Small intestine (tissue), 16 donors: ENCODE results near the gene PLK5. TPM values are rescaled to one million over a fixed set of nuclear protein-coding genes. Genes with fewer than 3 reads are reported as not detected.
"Not testable (repeated sequence)": the region's sequence is repeated elsewhere in the genome, so short reads cannot be mapped to it uniquely, and the experiment has no call there.

Experiments used
- DNase-seq, 2 donors: peaks; one replicate each; pipeline versions ENCODE4 v3.0.0 to v3.0.0-alpha.2; 2013
- FAIRE-seq: peaks from 2 replicates; lab custom pipeline; 2012; peaks lifted over from hg19 to GRCh38; lab: Jason Lieb, UNC
- H3K27ac ChIP-seq, 3 donors: one replicate each; pipeline ENCODE4 v1.5.1; 2013; ENCODE audit warnings: low read length in 2 of 3, mild to moderate bottlenecking in 2 of 3, control low read depth in 1 of 3, inconsistent platforms in 1 of 3, low read depth in 1 of 3, moderate library complexity in 1 of 3
- H3K27me3 ChIP-seq, 3 donors: one replicate each; pipeline ENCODE4 v1.6.1; 2013; ENCODE audit warnings: low read length in 3 of 3, inconsistent platforms in 1 of 3; ENCODE audit not compliant: control insufficient read depth in 3 of 3, insufficient read depth in 3 of 3
- H3K36me3 ChIP-seq, 3 donors: one replicate each; pipeline ENCODE4 v1.6.1; 2013; ENCODE audit warnings: low read length in 3 of 3, inconsistent platforms in 1 of 3, low read depth in 1 of 3, mild to moderate bottlenecking in 1 of 3, moderate library complexity in 1 of 3; ENCODE audit not compliant: control insufficient read depth in 3 of 3, insufficient read depth in 2 of 3
- H3K4me1 ChIP-seq, 3 donors: one replicate each; pipeline ENCODE4 v1.6.1; 2013; ENCODE audit warnings: low read length in 2 of 3, inconsistent platforms in 1 of 3, low read depth in 1 of 3, mild to moderate bottlenecking in 1 of 3, moderate library complexity in 1 of 3; ENCODE audit not compliant: control insufficient read depth in 3 of 3, insufficient read depth in 2 of 3
- H3K4me3 ChIP-seq, 3 donors: one replicate each; pipeline ENCODE4 v1.5.1; 2013; ENCODE audit warnings: low read length in 3 of 3, control low read depth in 1 of 3, inconsistent platforms in 1 of 3, low read depth in 1 of 3, mild to moderate bottlenecking in 1 of 3, moderate library complexity in 1 of 3
- H3K9me3 ChIP-seq, 2 donors: one replicate each; pipeline ENCODE4 v1.6.1; 2013; ENCODE audit warnings: low read depth in 1 of 2, low read length in 1 of 2; ENCODE audit not compliant: control insufficient read depth in 2 of 2, insufficient read depth in 1 of 2
- WGBS, 3 donors: extraction: QIAGEN DNeasy Blood & Tissue Kit; methylation state at CpG; one replicate each; pipeline ENCODE4 v1.1.7; 2013; 5-methylcytosine and 5-hydroxymethylcytosine counted together
- long read RNA-seq, 10 donors: transcript quantifications; one replicate each; lab custom pipeline, GENCODE V29; 2026
- polyA plus RNA-seq, 4 donors: library from polyadenylated mRNA; stranded (reverse) in 3 of 4; unstranded in 1 of 4; fragments of 200-250 nt in 3 of 4; fragments of 120-200 nt in 1 of 4; gene quantifications; one replicate each; pipeline versions ENCODE4 v1.2.1 to v1.2.3, GENCODE V29; 2013
- donor health status: healthy with polysubstance abuse.
- donor health status: control.
- donor health status: control.
- donor health status: Bipolar disorder and iron deficiency.
- donor health status: healthy.

Gene PLK5
- polyA plus RNA-seq = under 1 TPM in 2 of 4 donors, not detected in 2; 0.15 to 0.25 TPM
- long read RNA-seq, donor 1 = 0 reads
- long read RNA-seq, donor 2 = 0 reads
- long read RNA-seq, donor 3 = 0 reads
- long read RNA-seq, donor 4 = 0 reads
- long read RNA-seq, donor 5 = 0 reads
- long read RNA-seq, donor 6 = 0 reads
- long read RNA-seq, donor 7, partial matches to known transcripts = 15 of 15 reads
- long read RNA-seq, donor 7, other reads (novel, unspliced or antisense) = 0 of 15 reads
- long read RNA-seq, donor 8 = 0 reads
- long read RNA-seq, donor 9 = 0 reads
- long read RNA-seq, donor 10, partial matches to known transcripts = 5 of 5 reads
- long read RNA-seq, donor 10, other reads (novel, unspliced or antisense) = 0 of 5 reads

GRCh38 chr19:1523412-1524286, at the start of gene PLK5:
PLK5 (plus strand) TSS chr19:1524077; CDS start chr19:1526997, 2,920 bp downstream.
- Histone ChIP-seq H3K9me3 (no peaks in the 10 kb centered on the region), H3K4me3 (no peak within 1 kb of the TSS), H3K4me1 (no peaks in the 10 kb centered on the region), H3K36me3 (no peaks in the 10 kb centered on the region), H3K27me3 (peaks cover 28 to 48% (median 29%) of the 10 kb centered on the region in 3 donors), H3K27ac (no peak within 1 kb of the TSS)
- no peak for FAIRE-seq
- DNase-seq = no peak
- 8 to 14% (median 12%) methylated on average over 53 to 92 of the region's 92 CpGs for WGBS, 3 donors

- H3K27me3 ChIP-seq = peaks cover 5 to 36% (median 9%) of the 10 kb centered on the region in 3 donors
- DNase-seq (peak in 1 of 2 donors; percentile 1), FAIRE-seq (no peak)
- H3K4me3 ChIP-seq = no peak overlapping the region
- H3K36me3 ChIP-seq = peaks cover 0 to 38% (median 5%) of the 10 kb centered on the region in 3 donors
- H3K9me3 ChIP-seq = no peaks in the 10 kb centered on the region
- H3K4me1 ChIP-seq = peaks cover 0 to 31% (median 6%) of the 10 kb centered on the region in 3 donors
- 90 to 93% (median 91%) methylated on average over 26 of the region's 26 CpGs for WGBS, 3 donors
- H3K27ac ChIP-seq = no peak overlapping the region
Observed at GRCh38 chr19:1474765-1475351, 49.0 kb upstream of the PLK5 start.

- H3K9me3 ChIP-seq = no peaks in the 10 kb centered on the region
- H3K4me1 ChIP-seq = peaks cover 0 to 23% (median 3%) of the 10 kb centered on the region in 3 donors
- peaks cover 0 to 38% (median 5%) of the 10 kb centered on the region in 3 donors for H3K36me3 ChIP-seq
- peaks cover 4 to 26% (median 5%) of the 10 kb centered on the region in 3 donors for H3K27me3 ChIP-seq
- DNase-seq (no peak), FAIRE-seq (no peak)
- WGBS, 3 donors = 92 to 94% (median 93%) methylated on average over 30 to 31 of the region's 31 CpGs
- no peak overlapping the region for H3K27ac ChIP-seq
- no peak overlapping the region for H3K4me3 ChIP-seq
Observed at GRCh38 chr19:1475751-1476437, 48.0 kb upstream of the PLK5 start.

- 83 to 93% (median 89%) methylated on average over 9 of the region's 9 CpGs for WGBS, 3 donors
- FAIRE-seq, DNase-seq, H3K9me3 ChIP-seq, H3K27ac ChIP-seq, H3K4me3 ChIP-seq: not testable (repeated sequence)
- H3K27me3 ChIP-seq = peaks cover 0 to 15% (median 0%) of the 10 kb centered on the region in 3 donors
- H3K36me3 ChIP-seq = peaks cover 0 to 38% (median 5%) of the 10 kb centered on the region in 3 donors
- H3K4me1 ChIP-seq = peaks cover 0 to 11% (median 0%) of the 10 kb centered on the region in 3 donors
Observed at GRCh38 chr19:1477056-1477455, 46.8 kb upstream of the PLK5 start.

GRCh38 chr19:1478934-1479707, 44.8 kb upstream of the PLK5 start, which contains the start of gene C19orf25:
C19orf25 (minus strand) TSS chr19:1479215; CDS start chr19:1478903, 312 bp downstream.
- no peaks in the 10 kb centered on the region for H3K27me3 ChIP-seq
- DNase-seq (peak; percentile 95 to 97), FAIRE-seq (no peak)
- 0 to 1% (median 1%) methylated on average over 60 to 71 of the region's 71 CpGs for WGBS, 3 donors
- H3K4me3 ChIP-seq = peak within 1 kb of the TSS; percentile 85 to 99 (median 92)
- H3K27ac ChIP-seq = peak within 1 kb of the TSS; percentile 56 to 92 (median 80)
- peaks cover 0 to 4% (median 0%) of the 10 kb centered on the region in 3 donors for H3K4me1 ChIP-seq
- no peaks in the 10 kb centered on the region for H3K9me3 ChIP-seq
- H3K36me3 ChIP-seq = peaks cover 0 to 32% (median 5%) of the 10 kb centered on the region in 3 donors

GRCh38 chr19:1481224-1481892, 42.5 kb upstream of the PLK5 start:
- Histone ChIP-seq H3K4me1 (peaks cover 0 to 4% (median 0%) of the 10 kb centered on the region in 3 donors), H3K4me3 (no peak overlapping the region), H3K27ac (no peak overlapping the region), H3K9me3 (no peaks in the 10 kb centered on the region), H3K36me3 (peaks cover 0 to 9% (median under 1%) of the 10 kb centered on the region in 3 donors), H3K27me3 (no peaks in the 10 kb centered on the region)
- 83 to 86% (median 84%) methylated on average over 24 to 26 of the region's 26 CpGs for WGBS, 3 donors
- FAIRE-seq = no peak
- DNase-seq = no peak

GRCh38 chr19:1481893-1482360, 42.0 kb upstream of the PLK5 start:
- H3K27ac ChIP-seq = no peak overlapping the region
- H3K36me3 ChIP-seq = peaks cover 0 to 5% (median 0%) of the 10 kb centered on the region in 3 donors
- H3K9me3 ChIP-seq = no peaks in the 10 kb centered on the region
- no peak overlapping the region for H3K4me3 ChIP-seq
- WGBS, 3 donors = 89 to 94% (median 93%) methylated on average over 27 to 36 of the region's 36 CpGs
- DNase-seq = no peak
- FAIRE-seq = no peak
- peaks cover 0 to 4% (median 0%) of the 10 kb centered on the region in 3 donors for H3K4me1 ChIP-seq
- no peaks in the 10 kb centered on the region for H3K27me3 ChIP-seq
